ENCODE data around the gene GNG5.
"Not testable (repeated sequence)": the region's sequence is repeated elsewhere in the genome, so short reads cannot be mapped to it uniquely, and the experiment has no call there.

GNG5 gene

GRCh38 chr1:84481317-84481716 lies 25.1 kb downstream of the GNG5 start:
- no peak for DNase-seq

DNA sequence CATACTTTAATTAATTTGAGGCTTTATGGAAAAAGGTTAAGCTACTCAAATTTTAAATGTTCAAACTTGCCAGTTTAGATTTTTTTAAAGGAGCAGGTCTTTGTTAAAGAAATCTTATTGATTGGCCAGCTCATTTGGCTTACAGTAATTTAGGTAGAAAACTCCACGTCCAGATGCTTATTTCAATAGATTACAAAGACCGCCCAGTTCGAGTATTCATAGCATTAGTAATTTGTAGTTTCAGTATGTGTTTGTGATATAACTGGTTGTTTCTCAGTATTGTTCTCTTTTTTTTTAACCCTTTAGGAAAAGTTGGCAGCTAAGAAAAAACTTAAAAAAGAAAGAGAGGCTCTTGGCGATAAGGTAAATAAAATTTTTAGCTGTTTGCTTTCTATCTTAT lies 25.7 kb downstream of the GNG5 start:
- no peak for DNase-seq

DNA sequence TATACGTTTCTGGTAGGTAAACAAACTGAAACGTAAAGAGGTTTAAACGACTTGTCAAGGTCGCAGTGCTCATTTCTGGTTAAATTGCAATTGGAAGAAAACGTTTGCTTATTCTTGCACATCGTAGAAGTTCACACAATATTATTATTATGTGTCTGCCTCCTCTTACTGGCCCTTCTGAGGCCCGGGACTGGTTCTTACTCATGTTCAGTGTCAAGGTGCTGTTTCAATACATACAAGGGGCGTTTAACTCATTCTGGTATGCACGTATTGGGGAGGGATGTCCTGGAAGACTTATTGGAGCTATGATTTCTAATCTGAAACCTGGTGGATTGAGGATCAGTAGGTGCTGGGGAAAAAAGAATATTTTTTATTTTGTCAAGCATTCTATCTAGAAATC lies 26.4 kb downstream of the GNG5 start:
- no peak for DNase-seq

DNA sequence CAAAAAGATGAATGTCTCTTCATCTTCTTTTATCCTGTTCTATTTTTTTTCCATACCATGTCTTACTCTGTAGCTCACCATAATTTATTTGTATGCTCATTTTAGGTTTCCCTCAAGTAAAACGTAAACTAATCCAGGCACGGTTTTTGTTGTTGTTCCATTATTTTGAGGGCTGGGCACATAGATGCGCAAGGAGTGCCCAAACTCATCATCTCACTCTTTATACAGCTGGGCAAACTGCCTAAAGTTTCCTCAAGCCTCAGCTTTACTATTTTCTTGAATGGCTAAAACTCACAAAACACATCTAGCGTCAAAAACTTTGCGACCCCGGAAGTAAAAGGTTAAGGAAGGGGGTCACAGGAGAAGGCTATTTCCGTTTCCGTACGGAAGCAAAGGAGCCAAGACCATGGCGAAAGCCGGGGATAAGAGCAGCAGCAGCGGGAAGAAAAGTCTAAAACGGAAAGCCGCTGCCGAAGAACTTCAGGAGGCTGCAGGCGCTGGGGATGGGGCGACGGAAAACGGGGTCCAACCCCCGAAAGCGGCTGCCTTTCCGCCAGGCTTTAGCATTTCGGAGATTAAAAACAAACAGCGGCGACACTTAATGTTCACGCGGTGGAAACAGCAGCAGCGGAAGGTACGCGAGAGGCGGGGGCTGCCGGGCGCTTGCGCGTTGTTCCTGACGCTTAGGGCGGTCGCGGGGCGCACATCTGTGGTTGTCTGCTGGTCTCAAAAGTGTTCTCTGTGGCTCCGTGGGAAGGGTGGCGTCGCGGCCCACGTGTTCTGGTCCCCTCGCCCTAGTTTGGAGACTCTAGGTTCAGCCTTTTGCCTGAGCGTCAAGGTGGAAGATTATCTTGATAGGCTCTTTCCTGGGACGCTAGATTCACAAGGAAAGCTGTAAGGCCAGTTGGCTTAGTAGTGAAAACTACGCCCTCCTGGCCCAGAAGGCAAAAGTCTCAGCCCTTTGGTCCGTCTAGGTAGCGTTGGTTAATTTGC lies 27.2 kb downstream of the GNG5 start, which contains the start of gene RPF1:
TSS of gene RPF1 (plus strand) at position 391 of the 993 bp plus-strand sequence. CDS start at position 407, 16 bp downstream.
- peak; percentile 82 for DNase-seq

- DNase-seq: no peak
Observed at GRCh38 chr1:84476225-84476624, 30.2 kb downstream of the GNG5 start.

DNA sequence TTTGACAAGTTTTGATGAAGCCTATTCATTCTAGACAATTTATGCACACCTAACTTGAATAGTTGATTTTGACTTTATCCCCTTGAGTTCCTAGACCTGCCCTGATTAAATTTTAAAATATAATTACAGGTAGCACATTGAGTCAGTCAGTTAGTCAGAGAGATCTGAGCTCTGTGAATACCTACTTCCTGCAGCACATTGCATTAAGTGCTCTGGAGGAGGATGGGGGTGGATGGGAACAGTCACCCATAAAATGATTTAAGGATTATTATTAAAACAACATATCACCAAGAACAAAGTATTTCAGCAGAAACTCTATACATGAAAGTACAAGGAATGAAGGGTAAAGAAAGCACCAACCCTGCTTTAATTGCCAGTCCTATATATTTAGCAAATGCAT lies 39.1 kb downstream of the GNG5 start:
- no peak for DNase-seq

DNA sequence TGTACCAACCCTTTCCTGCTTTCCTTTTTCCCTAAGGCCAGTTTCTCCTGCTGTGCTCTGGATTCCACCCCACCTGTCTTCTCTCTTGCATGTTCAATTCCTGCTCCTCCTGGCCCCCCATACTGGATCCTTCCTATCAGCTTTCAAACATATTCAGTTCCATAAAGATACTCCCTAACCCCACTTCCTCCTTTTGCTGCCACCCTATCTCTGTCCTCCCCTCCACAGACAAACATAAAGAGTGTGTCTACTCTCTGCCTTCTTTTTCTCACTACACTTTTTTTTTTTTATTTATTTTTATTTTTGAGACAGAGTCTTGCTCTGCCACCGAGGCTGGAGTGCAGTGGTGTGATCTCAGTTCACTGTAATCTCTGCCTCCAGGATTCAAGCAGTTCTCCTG lies 44.3 kb downstream of the GNG5 start:
- DNase-seq: no peak

DNA sequence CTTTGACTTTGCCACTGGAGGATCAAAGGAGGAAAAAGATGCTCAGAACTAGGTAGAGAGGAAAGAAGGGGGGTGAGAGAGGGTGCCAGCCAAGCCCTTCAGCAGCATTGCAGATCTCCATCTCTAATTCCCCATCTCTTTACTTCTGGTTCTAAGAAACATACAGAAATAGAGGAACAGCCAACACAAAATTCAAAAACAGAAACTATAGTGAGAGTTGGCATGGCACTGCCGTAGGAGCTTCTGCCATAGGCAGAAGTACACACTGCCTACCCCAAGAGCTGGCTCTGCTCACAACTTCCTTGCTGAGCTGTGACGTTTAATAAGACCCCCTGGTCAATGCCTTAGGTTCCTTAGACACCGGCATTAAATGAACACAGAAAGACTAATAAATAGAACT lies 53.9 kb downstream of the GNG5 start:
- no peak for DNase-seq

DNA sequence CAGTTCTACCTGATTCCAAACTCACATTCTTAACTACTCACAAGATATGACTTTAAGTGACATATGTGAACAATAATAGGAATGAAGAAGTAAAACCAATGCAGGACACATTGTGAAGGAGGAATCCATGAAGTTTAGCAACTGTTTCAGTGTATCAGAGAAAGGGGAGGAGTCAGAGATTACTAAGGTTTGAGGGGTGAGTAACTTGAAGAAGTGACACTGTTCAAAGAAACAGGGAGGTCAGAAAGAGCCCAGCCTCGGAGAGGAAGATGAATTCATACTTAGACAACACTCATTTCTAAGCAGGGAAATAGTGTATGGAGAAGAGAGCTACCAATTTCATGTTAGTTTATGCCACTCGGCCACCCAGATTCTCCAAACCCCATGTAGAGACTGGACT lies 55.5 kb downstream of the GNG5 start:
- DNase-seq: no peak

DNA sequence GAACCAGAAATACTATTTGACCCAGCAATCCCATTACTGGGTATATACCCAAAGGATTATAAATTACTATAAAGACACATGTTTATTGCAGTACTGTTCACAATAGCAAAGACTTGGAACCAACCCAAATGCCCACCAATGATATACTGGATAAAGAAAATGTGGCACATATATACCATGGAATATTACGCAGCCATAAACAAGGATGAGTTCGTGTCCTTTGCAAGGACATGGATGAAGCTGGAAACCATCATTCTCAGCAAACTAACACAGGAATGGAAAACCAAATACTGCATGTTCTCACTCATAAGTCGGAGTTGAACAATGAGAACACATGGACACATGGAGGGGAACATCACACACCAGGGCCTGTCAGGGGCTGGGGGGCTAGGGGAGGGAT lies 57.7 kb downstream of the GNG5 start:
- not testable (repeated sequence) for DNase-seq
